A549 (cell line): ENCODE results near the gene SDS. TPM values are rescaled to one million over a fixed set of nuclear protein-coding genes. Genes with fewer than 3 reads are reported as not detected.

Experiments used
- ATAC-seq, 2 experiments: fragments of 200-7000 bp in 1 of 2; fragments of >200 bp in 1 of 2; cut with Nextera tagmentation in 1 of 2; cut with Tn5 transposase in 1 of 2; 3 replicates each; pipeline versions ENCODE4 v1.8.0 to v1.9.1; 2018 to 2020; ENCODE audit warnings: mild to moderate bottlenecking in 1 of 2, moderate library complexity in 1 of 2
- CTCF ChIA-PET: fragments of 300-600 bp; sonication (Branson Sonifier 250); formaldehyde crosslinking; extraction: SDS; loops from one replicate; lab custom pipeline; 2021; ENCODE audit warnings: antibody characterized with exemption, inconsistent platforms; lab: Yijun Ruan, JAX
- POLR2A ChIA-PET: fragments of 350-600 bp; formaldehyde crosslinking; extraction: SDS; loops from one replicate; lab custom pipeline; 2021; ENCODE audit warnings: antibody characterized with exemption, inconsistent platforms; lab: Yijun Ruan, JAX
- DNase-seq, 2 experiments: peaks; one replicate each; pipeline versions ENCODE4 v3.0.0 to v3.0.0-alpha.2; 2011 to 2016; ENCODE audit warnings: low read depth in 1 of 2, low spot score in 1 of 2
- FAIRE-seq: peaks from 2 replicates; lab custom pipeline; 2011; peaks lifted over from hg19 to GRCh38; lab: Jason Lieb, UNC
- H3K27ac ChIP-seq, 2 experiments: fragments of >200 bp; sonication (Bioruptor Twin); formaldehyde crosslinking; 3 replicates each; pipeline ENCODE4 v1.5.1; 2016 to 2017
- H3K4me1 ChIP-seq: fragments of >200 bp; sonication (Bioruptor Twin); formaldehyde crosslinking; 3 replicates; pipeline ENCODE4 v1.6.1; 2016
- H3K4me2 ChIP-seq: fragments of >200 bp; sonication (Bioruptor Twin); formaldehyde crosslinking; 3 replicates; pipeline ENCODE4 v1.6.1; 2016
- H3K4me3 ChIP-seq: fragments of >200 bp; sonication (Bioruptor Twin); formaldehyde crosslinking; 3 replicates; pipeline ENCODE4 v1.5.1; 2016
- H3K9me3 ChIP-seq: fragments of >200 bp; sonication (Bioruptor Twin); formaldehyde crosslinking; 3 replicates; pipeline ENCODE4 v1.6.1; 2016
- ATOH8 ChIP-seq: fragments of 250-450 bp; sonication (Bioruptor Pico); IDR thresholded peaks from 2 replicates; pipeline ENCODE4 v1.5.0; 2020; ENCODE audit warnings: low read depth, mild to moderate bottlenecking, moderate library complexity
- BCL3 ChIP-seq: fragments of >200 bp; sonication (Bioruptor Twin); formaldehyde crosslinking; IDR thresholded peaks from 3 replicates; pipeline ENCODE4 v1.6.1; 2016
- BHLHE40 ChIP-seq: IDR thresholded peaks from 2 replicates; pipeline ENCODE4 v1.6.1; 2012; ENCODE audit warnings: low read depth, low read length, inconsistent platforms
- CEBPB ChIP-seq, 2 experiments: fragments of >200 bp in 1 of 2; sonication (Bioruptor Twin) in 1 of 2; formaldehyde crosslinking in 1 of 2; IDR thresholded peaks; 2 replicates each; pipeline ENCODE4 v1.6.1; 2012 to 2016
- CHD4 ChIP-seq: fragments of 200-600 bp; sonication (generic); IDR thresholded peaks from 2 replicates; pipeline ENCODE4 v1.6.1; 2016; ENCODE audit warnings: antibody characterized with exemption, mild to moderate bottlenecking, borderline replicate concordance
- EHMT2 ChIP-seq: fragments of 200-600 bp; sonication (generic); IDR thresholded peaks from 2 replicates; pipeline ENCODE4 v1.6.1; 2016; ENCODE audit warnings: antibody characterized with exemption, low read depth, mild to moderate bottlenecking, moderate library complexity
- ELK1 ChIP-seq: fragments of 150-350 bp; IDR thresholded peaks from 2 replicates; pipeline ENCODE4 v1.6.1; 2014; ENCODE audit warnings: low read depth, mild to moderate bottlenecking, low read length
- FOSB ChIP-seq: fragments of 250-450 bp; sonication (Bioruptor Pico); IDR thresholded peaks from 2 replicates; pipeline ENCODE4 v1.5.0; 2020; ENCODE audit warnings: mild to moderate bottlenecking, moderate library complexity
- FOSL2 ChIP-seq, 2 experiments: fragments of 450-650 bp in 1 of 2; fragments of >200 bp in 1 of 2; sonication (Bioruptor Twin) in 1 of 2; formaldehyde crosslinking; IDR thresholded peaks; 2 replicates each; pipeline versions ENCODE4 v1.5.0 to v1.6.1; 2016 to 2020; ENCODE audit warnings: mild to moderate bottlenecking in 1 of 2, moderate library complexity in 1 of 2
- HMGXB4 ChIP-seq: fragments of 250-450 bp; sonication (Bioruptor Pico); IDR thresholded peaks from 2 replicates; pipeline ENCODE4 v1.5.0; 2021; ENCODE audit warnings: mild to moderate bottlenecking, moderate library complexity, borderline replicate concordance
- JUN ChIP-seq, 2 experiments: fragments of >200 bp; sonication (Bioruptor Twin); formaldehyde crosslinking; IDR thresholded peaks; 2 replicates in 1 of 2; 3 replicates in 1 of 2; pipeline ENCODE4 v1.6.1; 2016 to 2017
- KDM1A ChIP-seq: fragments of 200-600 bp; sonication (generic); IDR thresholded peaks from 2 replicates; pipeline ENCODE4 v1.6.1; 2016; ENCODE audit warnings: low read depth, mild to moderate bottlenecking
- POLR2AphosphoS2 ChIP-seq: conservative IDR thresholded peaks from 2 replicates; pipeline ENCODE4 v1.6.1; 2012; ENCODE audit warnings: low read length, improper control_type of control experiment, inconsistent platforms
- RCOR1 ChIP-seq: fragments of 150-350 bp; IDR thresholded peaks from 2 replicates; pipeline ENCODE4 v1.6.1; 2014; ENCODE audit warnings: antibody characterized with exemption, low read length, low read depth
- REST ChIP-seq: fragments of 200-600 bp; sonication (generic); IDR thresholded peaks from 2 replicates; pipeline ENCODE4 v1.6.1; 2016; ENCODE audit warnings: antibody characterized with exemption, mild to moderate bottlenecking, moderate library complexity
- SMC3 ChIP-seq: fragments of >200 bp; sonication (Bioruptor Twin); formaldehyde crosslinking; IDR thresholded peaks from 3 replicates; pipeline ENCODE4 v1.6.1; 2018; ENCODE audit warnings: inconsistent platforms
- USF2 ChIP-seq: fragments of 450-650 bp; IDR thresholded peaks from 2 replicates; pipeline ENCODE4 v1.6.1; 2014; ENCODE audit warnings: antibody characterized with exemption
- WGBS: methylation state at CpG from one replicate; pipeline ENCODE4 v1.1.6; 2017; ENCODE audit errors: missing lambda C conversion rate; 5-methylcytosine and 5-hydroxymethylcytosine counted together
- polyA plus RNA-seq, 4 experiments: library from polyadenylated mRNA; depleted of rRNA in 3 of 4; stranded (reverse); fragments of >200 nt; fragmentation: RNase III in 1 of 4; extraction: RNeasy Plus Mini Kit Qiagen cat#74134 plus additional on column Dnase treatment in 1 of 4; gene quantifications; 2 replicates in 3 of 4; 3 replicates in 1 of 4; pipeline ENCODE4 v1.2.3, GENCODE V29; 2011 to 2017

SDS gene
- polyA plus RNA-seq, 2 of the 4 experiments (the other 2 are of a cell fraction) = 3.9 to 7.3 TPM

- no peak for FAIRE-seq
- ChIA-PET POLR2A (no interaction called here), CTCF (interaction anchor here (5.0 kb wide), 1 partner anchor 16 kb away, joined by 29 read pairs; no protein-coding TSS in a partner anchor)
- no peak overlapping the region for H3K4me2 ChIP-seq
- H3K9me3 ChIP-seq = no peaks in the 10 kb centered on the region
- WGBS = 91% methylated on average over 11 of the region's 11 CpGs
- H3K4me1 ChIP-seq = peaks cover 16% of the 10 kb centered on the region
- no peak for ATAC-seq
- H3K27ac ChIP-seq = peak overlapping the region in 1 of 2 experiments; percentile 74; a peak in 1 of 6 replicates
- no peak for TF ChIP-seq ELK1
- TF ChIP-seq POLR2AphosphoS2 = no peak
- no peak for TF ChIP-seq ATOH8 (CRISPR knock-in tag)
- TF ChIP-seq KDM1A = no peak
- no peak for TF ChIP-seq BHLHE40
- TF ChIP-seq REST = no peak
- no peak for TF ChIP-seq SMC3
- TF ChIP-seq FOSL2 (IDR thresholded peaks at IDR 0.05) = no peak
- TF ChIP-seq FOSL2 (CRISPR knock-in tag; IDR thresholded peaks at IDR 0.05) = no peak
- no peak for TF ChIP-seq USF2
- no peak for TF ChIP-seq RCOR1
- TF ChIP-seq CHD4 = no peak
- no peak for TF ChIP-seq FOSB
- TF ChIP-seq JUN (IDR thresholded peaks at IDR 0.05) = no peak
- no peak for TF ChIP-seq CEBPB (IDR thresholded peaks at IDR 0.05)
- no peak for TF ChIP-seq EHMT2
- no peak for TF ChIP-seq HMGXB4 (CRISPR knock-in tag)
- TF ChIP-seq BCL3 = no peak
- no peak for DNase-seq
- H3K4me3 ChIP-seq = no peak overlapping the region
These were observed 5.1 kb upstream of the SDS start for GRCh38 chr12:113408756-113409298.
